ENCODE results near the gene SMYD3.

DNA sequence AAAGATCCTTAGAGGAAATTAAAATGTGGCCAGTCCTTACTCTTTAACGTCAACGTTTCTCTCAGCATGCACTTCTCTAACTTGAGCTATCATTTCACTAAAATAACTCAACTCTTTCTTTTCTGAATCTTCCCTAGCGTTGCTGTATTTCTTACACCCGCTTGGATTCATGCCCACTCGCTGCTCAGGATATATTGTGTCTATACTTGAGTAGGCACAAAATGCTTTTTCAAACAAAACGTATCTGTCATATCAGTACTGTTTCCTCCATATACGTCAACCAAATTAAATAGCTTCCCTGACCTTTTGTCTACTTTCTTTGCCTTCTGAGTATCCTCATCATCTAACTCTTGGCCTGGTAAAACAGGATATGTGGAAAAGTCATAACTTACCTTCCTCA lies 549.7 kb downstream of the SMYD3 start:
- TF ChIP-seq CTCF (IDR thresholded peaks at IDR 0.05) = no peak
- TF ChIP-seq POLR2A (IDR thresholded peaks at IDR 0.05) = no peak
